Neural crest cell (in vitro differentiated cells): Measurements from ENCODE around the gene MCC. TPM values are rescaled to one million over a fixed set of nuclear protein-coding genes. Genes with fewer than 3 reads are reported as not detected.
A peak's percentile ranks its signal among the peaks of the same experiment; 100 is the strongest.

ENCODE experiments used
- DNase-seq: peaks from one replicate; pipeline ENCODE4 v3.0.0; 2021; ENCODE audit warnings: low read depth, mixed read lengths, low spot score
- H3K27ac Mint-ChIP-seq: one replicate; pipeline ENCODE4 v1.8.0; 2021; ENCODE audit warnings: mild to moderate bottlenecking, mixed read lengths; ENCODE audit not compliant: unreplicated experiment
- H3K27me3 Mint-ChIP-seq: 2 replicates; pipeline ENCODE4 v1.8.0; 2021; ENCODE audit warnings: low read depth, mild to moderate bottlenecking, mixed read lengths
- H3K36me3 Mint-ChIP-seq: 2 replicates; pipeline ENCODE4 v1.8.0; 2021; ENCODE audit warnings: low read depth, mild to moderate bottlenecking, mixed read lengths
- H3K4me1 Mint-ChIP-seq: 2 replicates; pipeline ENCODE4 v1.8.0; 2021; ENCODE audit warnings: mixed read lengths
- H3K4me3 Mint-ChIP-seq: one replicate; pipeline ENCODE4 v1.8.0; 2021; ENCODE audit warnings: mild to moderate bottlenecking, mixed read lengths
- H3K9me3 Mint-ChIP-seq: 2 replicates; pipeline ENCODE4 v1.8.0; 2021; ENCODE audit warnings: mixed read lengths
- CTCF ChIP-seq: fragments of 200-600 bp; sonication (generic); conservative IDR thresholded peaks from 2 replicates; pipeline ENCODE4 v1.5.0; 2021; ENCODE audit warnings: antibody characterized with exemption, mild to moderate bottlenecking
- total RNA-seq: library from RNA; stranded (reverse); gene quantifications from 2 replicates; pipeline ENCODE4 v1.2.1, GENCODE V29; 2021

MCC gene
- total RNA-seq, 1 donor from 2014 or later: 10.8 TPM

GRCh38 chr5:113181409-113181808 lies 306.8 kb downstream of the MCC start:
- Mint-ChIP-seq H3K36me3 (no peaks in the 10 kb centered on the region), H3K4me3 (no peak overlapping the region), H3K27ac (no peak overlapping the region), H3K9me3 (no peaks in the 10 kb centered on the region), H3K4me1 (peaks cover 9% of the 10 kb centered on the region), H3K27me3 (no peaks in the 10 kb centered on the region)
- no peak for TF ChIP-seq CTCF
- no peak for DNase-seq

GRCh38 chr5:113179156-113179555 lies 309.1 kb downstream of the MCC start:
- DNase-seq: no peak
- Mint-ChIP-seq H3K27ac (no peak overlapping the region), H3K4me1 (peaks cover 4% of the 10 kb centered on the region), H3K4me3 (no peak overlapping the region), H3K27me3 (no peaks in the 10 kb centered on the region), H3K36me3 (no peaks in the 10 kb centered on the region), H3K9me3 (no peaks in the 10 kb centered on the region)
- no peak for TF ChIP-seq CTCF

GRCh38 chr5:113178073-113178779 lies 310.0 kb downstream of the MCC start:
- no peaks in the 10 kb centered on the region for H3K27me3 Mint-ChIP-seq
- H3K36me3 Mint-ChIP-seq: no peaks in the 10 kb centered on the region
- no peak for TF ChIP-seq CTCF
- no peak overlapping the region for H3K27ac Mint-ChIP-seq
- no peaks in the 10 kb centered on the region for H3K9me3 Mint-ChIP-seq
- H3K4me3 Mint-ChIP-seq: no peak overlapping the region
- DNase-seq: no peak
- H3K4me1 Mint-ChIP-seq: peaks cover 2% of the 10 kb centered on the region

- Mint-ChIP-seq H3K36me3 (no peaks in the 10 kb centered on the region), H3K4me3 (no peak overlapping the region), H3K27ac (no peak overlapping the region), H3K27me3 (no peaks in the 10 kb centered on the region), H3K9me3 (no peaks in the 10 kb centered on the region), H3K4me1 (no peaks in the 10 kb centered on the region)
- no peak for DNase-seq
- TF ChIP-seq CTCF: no peak
Observed at GRCh38 chr5:113177225-113177624, 311.0 kb downstream of the MCC start.

- Mint-ChIP-seq H3K4me3 (no peak overlapping the region), H3K27me3 (no peaks in the 10 kb centered on the region), H3K27ac (peak overlapping the region; percentile 9), H3K9me3 (no peaks in the 10 kb centered on the region), H3K4me1 (no peaks in the 10 kb centered on the region), H3K36me3 (no peaks in the 10 kb centered on the region)
- no peak for DNase-seq
- no peak for TF ChIP-seq CTCF
Observed at GRCh38 chr5:113176734-113177133, 311.5 kb downstream of the MCC start.
